Right lobe of liver (tissue), 6 donors: ENCODE measurements around the gene NT5DC4. TPM values are rescaled to one million over a fixed set of nuclear protein-coding genes. Genes with fewer than 3 reads are reported as not detected.

Experiments
- ATAC-seq, 4 donors: fragments of 200-7000 bp; cut with Tn5 transposase; one replicate each; pipeline ENCODE4 v1.9.1; 2020; ENCODE audit warnings: mild to moderate bottlenecking in 4 of 4, moderate library complexity in 4 of 4
- DNase-seq, 3 donors: peaks; one replicate each; pipeline ENCODE4 v3.0.0-alpha.2; 2020
- H3K27ac ChIP-seq, 3 donors: fragments of 200-600 bp; one replicate each; pipeline ENCODE4 v1.8.0; 2022
- H3K27me3 ChIP-seq, 2 donors: fragments of 200-600 bp; one replicate each; pipeline ENCODE4 v1.8.0; 2022
- H3K36me3 ChIP-seq, 4 donors: fragments of 200-600 bp; sonication (generic) in 1 of 4; one replicate each; pipeline versions ENCODE4 v1.5.1 to v1.8.0; 2017 to 2022; ENCODE audit warnings: control low read depth in 1 of 4
- H3K4me1 ChIP-seq, 4 donors: fragments of 200-600 bp; sonication (generic) in 1 of 4; one replicate each; pipeline versions ENCODE4 v1.5.1 to v1.8.0; 2017 to 2022; ENCODE audit warnings: control low read depth in 1 of 4
- H3K4me3 ChIP-seq, 3 donors: fragments of 200-600 bp; one replicate each; pipeline ENCODE4 v1.8.0; 2022
- H3K9me3 ChIP-seq, 4 donors: fragments of 200-600 bp; sonication (generic) in 1 of 4; one replicate each; pipeline versions ENCODE4 v1.5.1 to v1.8.0; 2017 to 2022; ENCODE audit warnings: control low read depth in 1 of 4
- POLR2A ChIP-seq: fragments of 450-650 bp; IDR thresholded peaks from one replicate; pipeline ENCODE4 v1.6.1; 2017; ENCODE audit warnings: antibody characterized with exemption, mild to moderate bottlenecking
- WGBS: methylation state at CpG from one replicate; pipeline ENCODE4 v1.1.6; 2018; ENCODE audit warnings: low coverage, low lambda C conversion rate; ENCODE audit not compliant: insufficient coverage; ENCODE audit errors: missing lambda C conversion rate; 5-methylcytosine and 5-hydroxymethylcytosine counted together
- intact Hi-C, 2 donors: fragments of 100-400 bp; cut with DNase I; formaldehyde crosslinking; loops; one replicate each; pipeline versions ENCODE4 v1.11.2 to v1.14.1; 2022
- total RNA-seq, 6 experiments: library from RNA; depleted of rRNA in 2 of 6; stranded (reverse); fragments of >200 nt in 2 of 6; fragmentation: NEBNext Ultra II Directional in 3 of 6; extraction: Animal tissue kit (Norgen Biotek cat#: 25700) in 3 of 6; gene quantifications; one replicate each; pipeline versions ENCODE4 v1.1.0 to v1.2.4, GENCODE V29; 2016 to 2023
- TF ChIP-seq, protein P1 (sequence below), 4 donors: fragments of 200-600 bp in 3 of 4; fragments of 450-650 bp in 1 of 4; IDR thresholded peaks; one replicate each; pipeline versions ENCODE4 v1.5.1 to v1.8.0; 2016 to 2022; ENCODE audit warnings: antibody characterized with exemption in 4 of 4, mild to moderate bottlenecking in 2 of 4
- donor health status: DM: no; HTN: yes; CAD: no.
- donor health status: DM: no; HTN: no; CAD: no.
- donor health status: DM: no; HTN: no; CAD: no.
- donor health status: DM: no; HTN: yes; CAD: no.
- donor health status: DM: no; HTN: yes; CAD: no.

NT5DC4 gene
- total RNA-seq, 6 experiments from 2014 or later = not detected

DNA sequence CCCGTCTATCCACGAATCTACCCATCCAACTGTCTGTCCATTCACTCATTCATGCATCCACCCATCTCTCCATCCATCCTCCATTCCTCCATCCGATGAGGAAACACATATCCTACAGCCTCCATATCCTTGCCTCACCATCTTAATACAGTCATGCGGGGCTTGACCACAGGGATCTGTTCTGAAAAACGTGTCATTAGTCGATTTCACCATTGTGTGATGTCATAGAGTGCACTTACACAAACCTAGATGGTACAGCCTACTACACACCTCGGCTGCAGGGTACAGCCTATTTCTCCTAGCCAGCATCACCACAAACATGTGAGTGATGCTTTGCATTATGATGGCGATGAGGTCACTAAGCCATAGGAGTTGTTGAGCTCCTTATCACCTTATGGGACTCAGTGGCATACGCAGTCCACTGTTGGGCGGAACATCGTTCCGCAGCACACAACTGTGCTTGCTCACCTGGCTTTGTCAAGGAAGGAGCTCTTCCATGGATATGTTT is 1.9 kb upstream of the NT5DC4 start:
- WGBS = 65% methylated on average over 10 of the region's 12 CpGs
- H3K36me3 ChIP-seq = no peaks in the 10 kb centered on the region
- H3K27me3 ChIP-seq = no peaks in the 10 kb centered on the region
- DNase-seq (no peak), ATAC-seq (no peak)
- no peak overlapping the region for H3K27ac ChIP-seq
- no peaks in the 10 kb centered on the region for H3K4me1 ChIP-seq
- TF ChIP-seq, protein P1, sequence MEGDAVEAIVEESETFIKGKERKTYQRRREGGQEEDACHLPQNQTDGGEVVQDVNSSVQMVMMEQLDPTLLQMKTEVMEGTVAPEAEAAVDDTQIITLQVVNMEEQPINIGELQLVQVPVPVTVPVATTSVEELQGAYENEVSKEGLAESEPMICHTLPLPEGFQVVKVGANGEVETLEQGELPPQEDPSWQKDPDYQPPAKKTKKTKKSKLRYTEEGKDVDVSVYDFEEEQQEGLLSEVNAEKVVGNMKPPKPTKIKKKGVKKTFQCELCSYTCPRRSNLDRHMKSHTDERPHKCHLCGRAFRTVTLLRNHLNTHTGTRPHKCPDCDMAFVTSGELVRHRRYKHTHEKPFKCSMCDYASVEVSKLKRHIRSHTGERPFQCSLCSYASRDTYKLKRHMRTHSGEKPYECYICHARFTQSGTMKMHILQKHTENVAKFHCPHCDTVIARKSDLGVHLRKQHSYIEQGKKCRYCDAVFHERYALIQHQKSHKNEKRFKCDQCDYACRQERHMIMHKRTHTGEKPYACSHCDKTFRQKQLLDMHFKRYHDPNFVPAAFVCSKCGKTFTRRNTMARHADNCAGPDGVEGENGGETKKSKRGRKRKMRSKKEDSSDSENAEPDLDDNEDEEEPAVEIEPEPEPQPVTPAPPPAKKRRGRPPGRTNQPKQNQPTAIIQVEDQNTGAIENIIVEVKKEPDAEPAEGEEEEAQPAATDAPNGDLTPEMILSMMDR (IDR thresholded peaks at IDR 0.05) = no peak
- TF ChIP-seq POLR2A = no peak
- no peaks in the 10 kb centered on the region for H3K9me3 ChIP-seq
- intact Hi-C loops = no loop called here
- no peak overlapping the region for H3K4me3 ChIP-seq

DNA sequence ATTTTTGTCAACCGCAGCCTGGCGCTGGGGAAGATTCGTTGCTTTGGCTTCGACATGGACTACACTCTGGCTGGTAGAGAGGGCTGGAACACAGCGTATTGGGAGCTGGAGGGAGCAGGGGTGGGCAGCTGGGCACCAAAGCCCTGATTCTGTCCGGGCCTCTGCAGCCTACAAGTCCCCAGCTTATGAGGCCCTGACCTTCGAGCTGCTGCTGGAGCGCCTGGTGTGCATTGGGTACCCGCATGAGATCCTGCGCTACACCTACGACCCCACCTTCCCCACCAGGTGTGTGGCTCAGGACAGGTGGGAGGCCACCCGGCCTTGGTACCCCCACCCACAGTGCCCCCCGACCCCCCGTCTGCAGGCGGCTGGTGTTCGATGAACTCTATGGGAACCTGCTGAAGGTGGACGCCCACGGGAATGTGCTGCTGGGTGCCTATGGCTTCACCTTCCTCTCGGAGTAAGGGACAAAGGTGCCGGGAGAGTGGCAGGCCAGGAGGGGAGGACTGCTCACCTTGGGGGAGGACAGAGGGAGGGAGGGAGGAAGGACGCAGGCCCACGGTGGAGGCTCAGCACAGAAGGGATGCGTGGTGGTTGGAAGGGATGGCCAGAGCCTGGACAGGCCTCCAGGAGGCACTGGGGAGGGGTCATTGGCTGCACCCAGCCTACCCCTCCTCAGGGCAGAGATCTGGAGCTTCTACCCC is 1.2 kb downstream of the NT5DC4 start:
- Histone ChIP-seq H3K9me3 (no peaks in the 10 kb centered on the region), H3K4me1 (no peaks in the 10 kb centered on the region), H3K27ac (no peak overlapping the region), H3K36me3 (no peaks in the 10 kb centered on the region), H3K4me3 (no peak overlapping the region), H3K27me3 (no peaks in the 10 kb centered on the region)
- intact Hi-C loops = loop anchor here (10.0 kb wide), 2 partner anchors 87 to 97 kb away; no protein-coding TSS in a partner anchor
- TF ChIP-seq, protein P1 (IDR thresholded peaks at IDR 0.05) = no peak
- no peak for TF ChIP-seq POLR2A
- DNase-seq (no peak), ATAC-seq (no peak)
- no CpG with 5 or more reads among the region's 23 CpGs for WGBS

DNA sequence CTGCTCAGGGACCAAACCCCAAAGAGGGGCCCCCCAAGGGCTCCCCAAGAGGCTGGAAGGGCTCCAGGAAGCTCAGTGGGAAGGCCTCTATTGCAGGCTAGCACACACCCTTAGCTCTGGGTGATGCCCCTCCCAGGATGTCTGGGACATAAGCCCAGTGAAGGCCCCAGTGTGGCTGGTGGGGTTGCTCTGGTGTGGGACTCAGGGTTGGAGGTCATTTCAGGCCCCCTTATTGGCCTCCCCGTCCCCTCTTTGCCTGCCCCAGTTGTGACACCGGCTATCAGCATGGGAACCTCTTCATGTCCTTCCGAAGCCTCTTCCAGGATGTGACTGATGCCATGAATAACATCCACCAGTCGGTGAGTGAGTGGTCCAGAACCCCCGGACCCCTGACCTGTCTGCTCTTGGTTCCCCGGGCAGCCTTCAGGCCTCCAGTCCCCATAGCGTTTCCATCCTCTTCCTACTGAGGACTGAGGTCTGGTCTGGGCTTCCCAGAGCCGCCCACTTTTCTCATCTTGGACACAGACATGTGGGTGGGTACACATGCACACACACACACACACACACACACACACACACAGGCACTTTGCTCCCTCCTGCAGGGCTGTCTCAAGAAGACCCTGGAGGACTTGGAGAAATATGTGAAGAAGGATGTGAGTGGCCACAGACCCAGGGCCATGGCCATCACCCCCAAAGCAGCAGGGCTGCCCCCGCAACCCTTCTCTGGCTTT is 2.2 kb downstream of the NT5DC4 start:
- no peaks in the 10 kb centered on the region for H3K4me1 ChIP-seq
- no peak overlapping the region for H3K4me3 ChIP-seq
- no peak for ATAC-seq
- no peaks in the 10 kb centered on the region for H3K36me3 ChIP-seq
- H3K27ac ChIP-seq = no peak overlapping the region
- H3K9me3 ChIP-seq = no peaks in the 10 kb centered on the region
- TF ChIP-seq, protein P1 (IDR thresholded peaks at IDR 0.05) = no peak
- no peak for TF ChIP-seq POLR2A
- no CpG with 5 or more reads among the region's 9 CpGs for WGBS
- no peaks in the 10 kb centered on the region for H3K27me3 ChIP-seq
- intact Hi-C loops = loop anchor here (10.0 kb wide), 2 partner anchors 88 to 98 kb away; no protein-coding TSS in a partner anchor
- DNase-seq = no peak

DNA sequence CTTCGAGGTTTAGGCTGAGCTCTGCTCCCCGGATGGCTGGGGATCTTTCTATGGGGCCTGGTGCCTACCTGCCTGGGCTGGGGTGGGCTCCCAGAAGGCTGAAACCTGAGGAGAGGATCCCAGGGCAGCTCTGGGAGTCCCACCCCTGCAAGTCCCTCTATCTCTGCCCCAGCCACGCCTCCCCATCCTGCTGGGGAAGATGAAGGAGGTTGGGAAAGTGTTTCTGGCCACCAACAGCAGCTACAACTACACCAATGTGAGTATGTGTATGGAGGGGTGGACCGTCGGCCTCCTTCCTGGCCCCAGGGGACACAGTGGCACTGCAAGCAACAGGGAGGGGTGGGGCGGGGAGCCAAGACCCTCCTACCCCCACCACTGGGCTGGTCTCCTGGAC is 2.7 kb downstream of the NT5DC4 start:
- DNase-seq (no peak), ATAC-seq (no peak)
- Histone ChIP-seq H3K27me3 (no peaks in the 10 kb centered on the region), H3K27ac (no peak overlapping the region), H3K4me3 (no peak overlapping the region), H3K36me3 (no peaks in the 10 kb centered on the region), H3K4me1 (no peaks in the 10 kb centered on the region), H3K9me3 (no peaks in the 10 kb centered on the region)
- intact Hi-C loops = loop anchor here (10.0 kb wide), 2 partner anchors 89 to 99 kb away; no protein-coding TSS in a partner anchor
- no peak for TF ChIP-seq POLR2A
- TF ChIP-seq, protein P1 (IDR thresholded peaks at IDR 0.05) = no peak
- no CpG with 5 or more reads among the region's 6 CpGs for whole genome bisulfite sequencing
